Fibroblast of the aortic adventitia (primary cell): ENCODE results near the gene ROR1. TPM values are rescaled to one million over a fixed set of nuclear protein-coding genes. Genes with fewer than 3 reads are reported as not detected.

Experiments
- DNase-seq: peaks from one replicate; pipeline ENCODE4 v3.0.0-alpha.2; 2010; ENCODE audit warnings: low read depth
- H3K4me3 ChIP-seq: 2 replicates; pipeline ENCODE4 v1.5.1; 2011; ENCODE audit warnings: low read depth, mild to moderate bottlenecking, control low read depth, low read length, moderate library complexity
- total RNA-seq: library from RNA; depleted of rRNA; stranded (reverse); fragments of >200 nt; gene quantifications from 2 replicates; pipeline ENCODE4 v1.2.3, GENCODE V29; 2012; ENCODE audit warnings: low replicate concordance
- TF ChIP-seq, protein P1 (sequence below): IDR thresholded peaks from 2 replicates; pipeline ENCODE4 v1.5.1; 2011; ENCODE audit warnings: mild to moderate bottlenecking, low read length, control low read depth, inconsistent platforms; ENCODE audit not compliant: insufficient read depth

Gene ROR1
- total RNA-seq, 1 donor, result 18.8 TPM

GRCh38 chr1:63828322-63829044 is 54.7 kb downstream of the ROR1 start:
- no peak overlapping the region for H3K4me3 ChIP-seq
- TF ChIP-seq, protein P1, sequence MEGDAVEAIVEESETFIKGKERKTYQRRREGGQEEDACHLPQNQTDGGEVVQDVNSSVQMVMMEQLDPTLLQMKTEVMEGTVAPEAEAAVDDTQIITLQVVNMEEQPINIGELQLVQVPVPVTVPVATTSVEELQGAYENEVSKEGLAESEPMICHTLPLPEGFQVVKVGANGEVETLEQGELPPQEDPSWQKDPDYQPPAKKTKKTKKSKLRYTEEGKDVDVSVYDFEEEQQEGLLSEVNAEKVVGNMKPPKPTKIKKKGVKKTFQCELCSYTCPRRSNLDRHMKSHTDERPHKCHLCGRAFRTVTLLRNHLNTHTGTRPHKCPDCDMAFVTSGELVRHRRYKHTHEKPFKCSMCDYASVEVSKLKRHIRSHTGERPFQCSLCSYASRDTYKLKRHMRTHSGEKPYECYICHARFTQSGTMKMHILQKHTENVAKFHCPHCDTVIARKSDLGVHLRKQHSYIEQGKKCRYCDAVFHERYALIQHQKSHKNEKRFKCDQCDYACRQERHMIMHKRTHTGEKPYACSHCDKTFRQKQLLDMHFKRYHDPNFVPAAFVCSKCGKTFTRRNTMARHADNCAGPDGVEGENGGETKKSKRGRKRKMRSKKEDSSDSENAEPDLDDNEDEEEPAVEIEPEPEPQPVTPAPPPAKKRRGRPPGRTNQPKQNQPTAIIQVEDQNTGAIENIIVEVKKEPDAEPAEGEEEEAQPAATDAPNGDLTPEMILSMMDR, result no peak
- DNase-seq, result no peak

GRCh38 chr1:63829349-63830327 is 55.8 kb downstream of the ROR1 start:
- TF ChIP-seq, protein P1, result no peak
- H3K4me3 ChIP-seq, result no peak overlapping the region
- DNase-seq, result peak; percentile 74

DNA sequence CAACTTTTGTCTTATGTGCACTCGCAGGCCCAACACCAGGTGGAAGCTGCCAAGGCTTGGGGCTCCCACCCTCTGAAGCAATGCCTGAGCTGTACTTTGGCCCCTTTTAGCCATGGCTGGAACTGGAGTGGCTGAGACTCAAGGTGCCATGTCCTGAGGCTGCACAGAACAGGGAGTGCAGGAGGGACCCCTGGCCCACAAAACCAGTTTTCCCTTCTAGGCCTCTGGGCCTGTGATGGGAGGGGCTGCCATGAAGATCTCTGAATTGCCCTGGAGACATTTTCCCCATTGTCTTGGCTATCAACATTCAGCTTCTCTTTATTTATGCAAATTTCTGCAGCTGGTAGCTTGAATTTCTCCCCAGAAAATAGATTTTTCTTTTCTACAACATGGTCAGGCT is 57.6 kb downstream of the ROR1 start:
- TF ChIP-seq, protein P1, result no peak
- no peak for DNase-seq
- H3K4me3 ChIP-seq, result no peak overlapping the region

GRCh38 chr1:63833363-63834119 is 59.7 kb downstream of the ROR1 start:
- TF ChIP-seq, protein P1, result no peak
- no peak for DNase-seq
- H3K4me3 ChIP-seq, result no peak overlapping the region

GRCh38 chr1:63835128-63835527 is 61.3 kb downstream of the ROR1 start:
- no peak overlapping the region for H3K4me3 ChIP-seq
- DNase-seq, result peak; percentile 22
- TF ChIP-seq, protein P1, result no peak

- TF ChIP-seq, protein P1, result no peak
- no peak overlapping the region for H3K4me3 ChIP-seq
- no peak for DNase-seq
These were observed 62.6 kb downstream of the ROR1 start for GRCh38 chr1:63836374-63836773.
